Measurements from ENCODE around the gene ZBTB40. TPM values are rescaled to one million over a fixed set of nuclear protein-coding genes. Genes with fewer than 3 reads are reported as not detected.

ZBTB40 gene
- polyA plus RNA-seq, 4 donors = 17.0 to 24.3 (median 19.5) TPM

DNA sequence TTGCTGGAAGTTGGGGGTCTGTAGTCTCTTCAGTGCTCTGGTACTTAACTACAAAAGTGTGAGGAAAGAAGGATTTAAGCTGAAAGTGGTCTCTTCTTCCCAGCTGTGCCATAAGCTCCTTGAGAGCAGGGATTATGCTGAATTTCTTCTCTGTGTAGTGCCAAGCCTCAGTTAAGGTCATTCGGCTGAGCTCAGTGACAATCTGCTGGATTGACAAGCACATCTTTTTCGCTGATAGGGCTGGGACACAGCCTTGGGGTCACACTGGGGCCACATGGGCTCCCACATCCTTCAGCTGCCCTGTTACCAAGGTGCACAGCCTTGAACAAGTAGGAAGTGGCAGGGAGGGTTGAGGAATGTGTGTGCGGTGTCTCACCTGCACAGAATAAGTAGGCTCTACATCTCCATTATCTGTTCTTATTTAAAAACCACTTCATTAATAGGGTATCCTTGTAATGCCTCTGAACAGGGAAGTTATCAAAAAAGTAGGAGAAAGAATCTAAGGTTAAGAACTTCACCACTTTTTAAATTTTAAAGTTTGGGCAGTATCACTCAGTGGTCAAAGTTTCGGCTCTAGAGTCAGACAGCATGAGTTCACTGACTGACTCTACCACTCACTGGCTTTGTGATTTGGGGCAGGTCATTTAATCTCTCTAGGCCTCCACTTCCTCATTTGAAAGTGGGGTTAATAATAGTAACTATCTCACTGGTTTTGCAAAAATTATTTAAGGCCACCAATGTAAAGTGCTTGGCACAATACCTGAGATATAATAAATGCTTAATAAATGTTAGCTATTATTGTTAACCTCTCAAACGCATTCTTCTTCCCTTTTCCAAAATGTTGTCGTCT, 10.3 kb downstream of the ZBTB40 start:
- no peak for DNase-seq (ENCODE audit: low read depth in 4 of 4, low spot score in 2 of 4)

DNA sequence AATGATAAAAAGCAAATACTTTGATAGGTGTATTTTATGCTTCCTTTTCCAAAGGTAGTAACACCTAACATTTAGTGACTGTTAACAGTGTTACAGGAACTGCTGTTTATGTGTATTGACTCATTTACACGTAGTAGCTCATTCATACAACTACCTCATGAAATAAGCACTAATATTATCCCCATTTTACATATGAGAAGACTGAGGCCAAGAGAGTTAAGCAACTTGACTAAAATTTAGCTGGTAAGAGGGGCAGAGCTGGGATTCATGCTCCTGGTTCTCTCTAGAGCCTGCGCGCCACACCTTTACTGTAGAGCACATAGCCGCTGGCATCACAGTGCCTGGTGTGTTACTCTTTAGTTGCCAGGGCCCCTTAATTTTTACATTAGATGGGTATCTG, 11.3 kb downstream of the ZBTB40 start:
- no peak for DNase-seq (ENCODE audit: low read depth in 4 of 4, low spot score in 2 of 4)

DNA sequence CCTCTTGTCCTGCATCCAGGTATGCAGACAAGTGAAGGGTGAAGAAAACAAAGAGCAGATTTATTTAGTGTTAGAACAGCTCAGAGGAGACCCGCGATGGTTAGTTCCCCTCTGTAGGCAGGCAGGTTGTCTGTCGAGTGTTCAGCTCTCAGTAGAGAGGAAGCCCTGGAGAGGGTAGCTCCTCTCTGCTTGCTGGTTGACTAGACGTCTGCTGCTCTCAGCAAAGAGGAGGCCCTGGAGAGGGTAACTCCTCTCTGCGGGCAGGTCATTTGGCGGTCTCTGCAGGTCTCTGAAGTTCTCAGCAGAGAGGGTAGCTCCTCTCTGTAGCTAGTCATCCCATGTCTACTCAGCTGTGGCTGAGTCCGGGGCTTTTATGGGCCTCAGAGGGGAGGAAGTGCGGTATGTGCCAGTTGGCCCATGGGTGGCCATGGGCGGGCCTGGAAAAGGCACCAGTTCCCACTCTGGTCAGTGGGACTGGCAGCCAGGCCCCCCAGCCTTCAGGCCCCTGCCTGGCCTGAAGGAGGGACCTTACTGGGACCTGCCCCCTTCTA, 13.4 kb downstream of the ZBTB40 start:
- DNase-seq (ENCODE audit: low read depth in 4 of 4, low spot score in 2 of 4) = no peak

DNA sequence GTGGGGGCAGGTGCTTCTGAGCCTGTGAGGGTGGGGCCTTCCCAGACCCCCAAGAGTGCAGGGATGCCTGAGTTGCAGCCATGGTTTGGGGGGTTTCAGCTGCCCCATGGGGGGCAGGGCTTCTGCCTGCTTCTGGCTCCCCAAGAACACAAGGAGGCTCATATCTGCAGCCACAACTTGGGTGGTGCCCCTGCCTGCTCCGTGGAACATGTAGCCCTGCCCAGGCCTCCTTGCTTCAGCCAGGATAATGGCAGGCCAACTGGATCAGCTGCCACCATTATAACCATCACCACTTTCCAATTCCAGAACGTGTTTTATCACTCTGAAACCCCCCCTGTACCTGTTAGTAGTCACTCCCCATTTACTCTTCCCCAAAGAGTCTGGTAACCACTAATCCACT, 14.0 kb downstream of the ZBTB40 start:
- no peak for DNase-seq (ENCODE audit: low read depth in 4 of 4, low spot score in 2 of 4)

DNA sequence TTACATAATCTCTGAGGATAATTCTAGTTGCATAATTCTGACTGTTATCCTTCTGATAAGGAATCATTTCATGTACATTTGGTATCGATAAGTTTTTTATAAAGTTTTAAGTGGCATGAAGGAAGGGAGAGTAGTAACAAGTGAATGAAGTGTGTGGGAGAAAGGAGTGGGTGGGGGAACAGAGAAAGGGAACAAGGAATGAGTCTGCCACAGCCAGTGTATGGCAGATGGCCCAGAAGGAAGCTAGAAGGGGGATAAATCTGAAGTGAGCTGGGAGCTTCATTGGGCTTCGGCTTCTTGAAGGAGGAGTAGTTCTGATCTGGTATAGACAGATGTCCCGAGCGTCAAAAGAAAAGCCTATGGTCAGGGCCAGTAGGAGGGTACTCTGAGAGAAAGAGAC, 18.6 kb downstream of the ZBTB40 start:
- no peak for DNase-seq (ENCODE audit: low read depth in 4 of 4, low spot score in 2 of 4)

DNA sequence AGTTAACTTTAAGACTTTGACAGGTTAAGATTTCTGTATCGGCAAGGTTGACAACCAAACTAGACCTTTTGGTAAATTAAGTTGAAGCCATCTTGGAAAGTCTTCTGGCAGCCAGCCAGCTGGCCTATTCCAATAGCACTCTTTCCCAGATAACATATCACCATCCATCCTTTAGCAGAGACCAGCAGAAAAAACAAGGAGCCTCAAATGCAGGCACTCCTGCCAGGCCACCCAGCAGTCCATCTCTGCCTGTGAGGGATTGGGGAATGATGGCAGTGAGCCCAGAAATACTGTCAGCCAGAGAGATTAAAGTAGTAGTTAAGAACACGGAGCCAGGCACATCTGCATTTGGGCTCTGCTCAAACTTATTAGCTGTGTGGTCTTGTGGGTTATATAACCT, 19.4 kb downstream of the ZBTB40 start:
- DNase-seq (ENCODE audit: low read depth in 4 of 4, low spot score in 2 of 4) = no peak

DNA sequence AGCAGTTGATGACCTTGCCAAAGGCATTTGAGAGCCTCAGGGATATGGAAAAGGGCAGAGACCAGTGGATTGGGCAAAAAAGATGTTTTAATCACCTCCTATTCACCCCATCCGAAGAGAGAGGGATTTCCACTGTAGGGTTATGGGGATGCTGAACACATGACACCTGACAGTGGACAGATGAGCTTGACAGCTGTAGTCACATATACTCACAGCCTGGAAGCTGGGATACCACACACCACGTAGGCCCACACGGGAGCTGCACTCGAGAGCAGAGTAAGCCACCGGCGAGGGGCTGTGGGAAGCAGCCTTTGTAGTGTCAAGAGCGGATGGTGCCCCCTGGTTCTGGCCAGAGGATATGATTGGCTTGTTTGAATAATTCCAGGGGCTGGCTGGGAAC, 20.0 kb downstream of the ZBTB40 start:
- no peak for DNase-seq (ENCODE audit: low read depth in 4 of 4, low spot score in 2 of 4)

DNA sequence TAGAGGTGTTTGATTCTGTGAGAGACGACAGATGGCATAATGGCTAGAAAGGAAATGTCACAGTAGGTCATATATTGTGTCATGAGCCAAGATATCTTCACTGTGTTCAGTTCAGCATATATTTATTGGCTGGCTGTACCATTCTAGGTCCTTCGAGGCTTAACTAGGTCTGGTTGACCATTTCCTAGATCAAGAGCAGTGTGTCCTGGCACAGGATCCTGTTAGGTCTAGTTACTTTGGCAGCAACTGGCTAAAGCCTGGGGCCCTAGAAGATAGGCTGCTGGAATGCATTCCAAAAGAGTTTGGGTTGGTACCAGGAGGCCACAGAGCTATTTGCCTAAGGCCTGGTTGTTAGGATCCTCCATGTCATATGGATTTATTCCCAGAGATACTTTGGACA, 20.9 kb downstream of the ZBTB40 start:
- no peak for DNase-seq (ENCODE audit: low read depth in 4 of 4, low spot score in 2 of 4)

DNA sequence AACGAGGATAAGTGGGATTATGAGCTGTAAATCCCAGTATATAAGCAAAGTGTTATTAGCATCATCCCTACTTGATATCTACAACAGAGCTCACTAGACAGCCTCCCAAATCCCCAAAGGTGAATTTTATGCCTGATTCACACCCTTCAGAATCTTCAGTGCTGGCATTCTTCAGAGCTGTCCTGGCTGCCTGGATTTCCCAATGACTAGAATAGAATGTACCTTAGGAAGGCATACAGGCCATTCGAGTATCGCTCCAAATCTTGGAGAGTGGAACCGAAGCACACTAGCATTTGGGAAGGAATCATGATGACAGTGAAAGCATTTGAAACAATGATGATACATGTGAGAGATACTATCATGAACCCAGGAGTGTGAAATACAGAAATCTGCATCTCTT, 22.3 kb downstream of the ZBTB40 start:
- no peak for DNase-seq (ENCODE audit: low read depth in 4 of 4, low spot score in 2 of 4)

DNA sequence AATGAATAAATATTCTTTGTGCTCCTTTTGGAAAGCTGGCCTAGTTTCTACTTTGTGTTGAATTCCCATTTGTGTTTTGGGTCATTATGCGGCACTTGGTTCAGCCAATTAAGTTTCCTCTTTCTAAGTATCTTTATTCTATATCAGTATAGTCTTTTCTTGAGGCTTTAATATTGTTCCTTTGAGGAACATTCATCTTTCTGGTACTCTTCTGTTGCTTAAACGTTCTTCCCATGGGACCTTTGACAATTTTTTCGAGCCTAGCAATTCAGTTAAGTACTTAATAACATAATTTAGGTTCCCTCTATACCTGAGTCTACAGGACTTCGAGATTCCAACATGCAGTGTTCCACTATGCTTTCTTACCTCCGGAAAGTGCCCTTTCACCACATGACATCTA, 24.9 kb downstream of the ZBTB40 start:
- no peak for DNase-seq (ENCODE audit: low read depth in 4 of 4, low spot score in 2 of 4)

DNA sequence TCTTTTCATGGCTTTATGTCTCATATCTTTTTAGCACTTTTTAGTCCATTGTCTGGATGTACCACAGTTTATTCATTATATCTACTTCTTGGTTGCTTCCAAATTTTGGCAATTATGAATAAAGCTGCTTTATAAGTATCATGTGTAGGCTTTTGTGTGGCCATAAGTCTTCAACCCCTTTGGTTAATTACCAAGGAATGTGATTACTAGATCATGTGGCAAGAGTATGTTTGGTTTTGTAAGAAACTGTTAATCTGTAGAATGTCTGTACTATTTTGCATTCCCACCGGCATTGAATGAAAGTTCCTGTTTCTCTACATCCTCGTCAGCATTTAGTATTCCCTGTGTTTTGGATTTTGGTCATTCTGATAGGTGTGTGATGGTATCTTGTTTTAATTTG, 31.5 kb downstream of the ZBTB40 start:
- DNase-seq (ENCODE audit: low read depth in 4 of 4, low spot score in 2 of 4) = no peak

DNA sequence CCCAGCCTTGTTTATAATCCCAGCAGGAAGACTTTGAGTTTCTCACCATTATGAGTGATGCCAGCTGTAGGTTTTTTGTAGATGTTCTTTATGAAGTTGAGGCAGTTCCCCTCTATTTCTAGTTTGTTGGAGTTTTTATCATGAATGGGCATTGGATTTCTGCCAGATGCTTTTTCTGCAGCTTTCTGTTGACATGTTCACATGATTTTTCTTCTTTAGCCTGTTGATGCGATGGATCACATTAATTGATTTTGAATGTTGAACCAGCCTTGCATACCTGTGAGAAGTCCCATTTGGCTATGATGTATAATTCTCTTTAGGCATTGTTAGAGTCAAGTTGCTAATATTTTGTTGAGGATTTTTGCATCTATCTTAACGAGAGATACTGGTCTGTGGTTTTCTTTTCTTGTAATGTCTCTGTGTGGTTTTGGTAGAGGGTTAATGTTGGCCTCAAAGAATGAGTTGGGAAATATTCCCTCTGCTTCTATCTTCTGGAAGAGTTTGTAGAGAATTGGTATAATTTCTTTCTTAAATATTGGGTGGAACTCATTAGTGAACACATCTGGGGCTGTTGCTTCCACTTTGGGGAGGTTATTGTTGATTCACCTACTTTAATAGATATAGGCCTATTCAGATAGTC, 33.2 kb downstream of the ZBTB40 start:
- no peak for DNase-seq (ENCODE audit: low read depth in 4 of 4, low spot score in 2 of 4)

DNA sequence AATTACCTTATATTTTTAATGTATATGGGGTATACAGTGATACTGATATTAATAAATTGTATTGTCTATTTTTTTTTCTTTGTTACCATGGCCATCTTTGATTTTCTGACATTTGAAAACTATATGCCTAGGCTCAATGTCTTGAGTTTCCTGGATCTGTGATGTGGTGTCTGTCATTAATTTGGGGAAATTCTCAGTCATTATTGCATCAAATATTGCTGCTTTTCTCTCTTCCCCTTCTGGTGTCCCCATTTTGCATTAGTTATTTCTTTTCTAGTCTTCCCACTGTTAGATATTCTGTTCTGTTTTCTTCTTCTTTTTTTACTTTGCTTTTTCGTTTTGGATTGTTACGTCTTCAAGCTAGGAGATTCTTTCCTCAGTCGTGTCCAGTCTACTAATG, 33.8 kb downstream of the ZBTB40 start:
- no peak for DNase-seq (ENCODE audit: low read depth in 4 of 4, low spot score in 2 of 4)

DNA sequence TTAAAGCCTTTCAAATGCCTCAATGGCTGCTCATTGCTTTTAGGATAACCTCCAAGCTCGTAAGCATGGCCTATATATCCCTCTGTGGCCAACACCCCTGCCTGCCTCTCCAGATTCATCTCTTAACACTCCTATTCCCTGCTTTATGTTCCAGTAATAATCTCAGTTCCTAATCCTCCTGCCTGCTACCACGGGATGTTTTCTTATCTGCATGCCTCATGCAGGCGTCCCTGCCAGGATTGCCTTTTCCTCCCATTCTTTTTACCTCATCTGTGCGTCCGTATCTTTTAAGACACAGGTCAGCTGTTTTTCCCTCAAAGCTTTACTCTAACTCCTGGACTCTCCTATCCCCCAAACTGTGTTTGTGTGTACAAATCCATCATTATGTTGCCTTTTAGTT, 36.1 kb downstream of the ZBTB40 start:
- DNase-seq (ENCODE audit: low read depth in 4 of 4, low spot score in 2 of 4) = no peak

DNA sequence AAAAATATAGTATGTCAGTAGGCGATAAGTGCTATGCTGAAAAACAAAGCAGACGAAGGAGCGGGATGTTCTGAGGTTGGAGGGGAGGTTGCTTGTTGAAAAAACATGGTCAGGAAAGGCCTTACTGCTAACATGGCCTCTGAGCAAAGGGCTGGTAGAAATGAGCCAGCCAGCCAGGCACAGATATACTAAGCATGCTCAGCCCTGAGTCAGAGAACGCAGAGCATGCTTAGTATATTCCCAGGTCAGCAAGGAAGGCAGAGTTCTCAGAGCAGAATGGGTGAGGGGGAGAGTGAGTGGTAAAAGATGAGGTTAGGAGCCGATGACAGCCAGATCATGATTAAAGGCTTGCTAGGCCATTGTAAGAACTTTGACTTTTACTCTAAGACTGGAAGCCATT, 36.7 kb downstream of the ZBTB40 start:
- no peak for DNase-seq (ENCODE audit: low read depth in 4 of 4, low spot score in 2 of 4)

DNA sequence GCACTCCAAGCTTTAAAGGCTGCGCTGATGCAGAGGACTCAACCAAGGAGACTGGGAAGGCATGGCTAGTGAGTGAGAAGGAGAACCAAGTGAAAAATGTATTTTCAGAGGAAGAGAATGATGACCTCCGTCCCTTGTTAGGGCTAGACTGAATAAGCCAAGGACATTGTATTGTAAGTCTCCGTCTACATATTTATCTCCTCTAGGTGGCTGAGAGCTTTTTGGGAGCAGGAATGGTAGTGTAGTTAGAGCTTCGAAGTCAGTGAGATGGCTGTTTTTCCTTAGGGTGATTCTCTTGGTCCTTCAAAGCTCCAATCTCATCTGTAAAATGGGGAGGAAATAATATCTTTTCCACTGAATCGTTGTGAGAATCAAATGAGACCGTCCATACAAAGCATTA, 37.6 kb downstream of the ZBTB40 start:
- no peak for DNase-seq (ENCODE audit: low read depth in 4 of 4, low spot score in 2 of 4)

DNA sequence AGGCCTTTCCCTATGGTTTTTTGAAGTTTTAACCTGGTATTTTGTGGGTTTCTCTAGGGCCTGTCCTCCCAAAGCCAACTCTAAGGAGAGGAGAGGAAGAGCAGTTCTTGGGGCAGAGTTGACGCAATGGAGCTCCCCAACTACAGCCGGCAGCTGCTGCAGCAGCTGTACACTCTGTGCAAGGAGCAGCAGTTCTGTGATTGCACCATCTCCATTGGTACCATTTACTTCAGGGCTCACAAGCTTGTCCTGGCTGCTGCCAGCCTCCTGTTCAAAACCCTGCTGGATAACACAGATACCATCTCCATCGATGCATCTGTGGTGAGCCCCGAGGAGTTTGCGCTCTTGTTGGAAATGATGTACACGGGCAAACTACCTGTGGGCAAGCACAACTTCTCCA, 38.2 kb downstream of the ZBTB40 start:
- no peak for DNase-seq (ENCODE audit: low read depth in 4 of 4, low spot score in 2 of 4)

DNA sequence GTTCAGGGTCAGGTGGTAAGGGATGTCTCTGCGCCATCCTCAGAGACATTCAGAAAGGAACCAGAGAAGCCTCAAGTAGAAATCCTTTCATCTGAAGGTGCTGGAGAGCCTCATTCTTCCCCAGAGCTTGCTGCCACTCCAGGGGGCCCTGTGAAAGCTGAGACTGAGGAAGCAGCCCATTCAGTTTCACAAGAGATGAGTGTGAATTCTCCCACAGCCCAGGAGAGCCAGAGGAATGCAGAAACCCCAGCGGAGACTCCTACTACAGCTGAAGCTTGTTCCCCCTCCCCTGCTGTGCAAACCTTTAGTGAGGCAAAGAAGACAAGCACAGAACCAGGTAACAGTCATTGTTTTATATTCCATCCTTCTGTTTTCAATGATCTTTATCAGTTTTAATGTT, 38.7 kb downstream of the ZBTB40 start:
- no peak for DNase-seq (ENCODE audit: low read depth in 4 of 4, low spot score in 2 of 4)

DNA sequence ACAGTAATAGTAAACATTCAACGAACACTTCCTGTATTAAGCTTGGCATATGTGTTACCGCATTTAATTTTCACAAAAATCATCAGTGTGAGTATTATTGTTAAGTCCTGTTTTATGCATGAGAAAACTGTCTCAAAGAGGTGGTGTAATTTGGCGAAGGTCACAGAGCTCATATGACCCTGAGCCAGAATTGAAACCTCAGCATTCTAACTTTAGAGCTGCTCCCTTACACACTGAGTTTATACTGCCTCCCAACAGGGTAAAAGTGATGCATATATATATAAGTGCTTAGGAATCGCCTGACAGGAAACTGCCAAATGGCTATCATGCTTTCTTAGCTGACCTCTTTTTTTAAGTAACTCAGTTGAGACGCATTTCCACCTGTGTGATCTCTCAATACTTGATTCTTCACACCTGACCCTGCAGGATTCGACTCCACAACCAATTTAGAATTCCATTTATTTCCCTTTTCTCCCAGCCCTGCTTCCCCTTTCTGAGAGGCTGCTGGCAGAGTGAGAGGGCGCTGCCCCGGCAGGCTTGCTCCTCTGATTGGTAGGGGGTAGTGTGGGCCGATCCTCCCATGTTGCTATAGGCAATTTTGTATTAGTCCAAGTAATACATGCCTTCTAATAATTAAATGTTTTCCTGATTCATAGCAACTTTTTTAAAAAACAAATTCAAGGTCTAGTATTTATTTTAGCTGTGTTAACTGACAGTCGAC, 40.5 kb downstream of the ZBTB40 start:
- no peak for DNase-seq (ENCODE audit: low read depth in 4 of 4, low spot score in 2 of 4)

DNA sequence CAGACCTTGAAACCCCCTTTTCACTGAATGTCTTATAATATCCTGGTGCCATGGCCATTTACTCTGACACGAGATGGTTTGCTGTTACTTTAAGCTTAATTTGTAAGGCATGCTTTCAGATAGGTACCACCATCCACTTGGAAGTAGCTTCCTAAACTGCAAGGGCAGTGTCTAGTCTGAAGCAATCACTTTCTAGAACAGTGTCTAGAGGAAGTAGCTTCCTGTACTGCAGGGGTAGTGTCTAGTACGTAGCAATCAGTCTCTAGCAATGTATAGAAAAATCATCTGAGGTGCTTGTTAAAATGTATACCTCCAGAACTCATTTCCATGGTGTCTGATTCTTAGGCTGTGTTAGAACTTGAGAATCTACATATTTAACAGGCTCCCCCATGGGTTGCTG, 42.5 kb downstream of the ZBTB40 start:
- no peak for DNase-seq (ENCODE audit: low read depth in 4 of 4, low spot score in 2 of 4)

DNA sequence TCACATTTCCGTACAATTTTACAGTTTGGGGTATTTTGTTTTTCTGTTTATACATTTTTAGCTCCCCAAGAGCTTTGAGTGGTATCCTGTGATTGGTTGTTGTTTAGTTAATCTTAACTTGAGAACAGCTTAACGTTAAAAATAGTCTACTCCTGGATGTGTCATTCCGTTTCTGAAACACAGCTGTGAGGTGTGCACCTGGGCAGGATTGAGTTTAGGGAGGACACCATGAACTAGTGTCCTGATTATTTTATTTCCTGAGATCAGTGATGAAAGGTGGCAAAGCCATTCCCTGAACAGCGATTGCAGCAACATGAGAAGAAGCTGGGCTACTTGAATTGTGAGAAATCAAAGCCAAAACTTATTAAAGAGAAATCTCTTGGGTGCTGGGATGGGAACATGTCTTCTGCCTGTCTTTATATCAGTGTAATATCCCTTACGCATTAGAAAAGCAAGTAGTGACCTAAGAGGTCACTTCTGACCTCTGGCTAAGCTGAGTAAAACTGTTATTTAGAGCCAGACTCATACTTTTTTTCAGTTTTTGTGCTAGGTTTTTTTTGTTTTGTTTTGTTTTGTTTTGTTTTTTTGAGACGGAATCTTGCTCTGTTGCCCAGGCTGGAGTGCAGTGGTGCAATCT, 43.4 kb downstream of the ZBTB40 start:
- DNase-seq (ENCODE audit: low read depth in 4 of 4, low spot score in 2 of 4) = no peak
